GM23248 (cell line): Measurements from ENCODE around the gene AGAP2.

Experiments
- EZH2 ChIP-seq: fragments of 200-600 bp; sonication (generic); IDR thresholded peaks from 2 replicates; pipeline ENCODE4 v1.6.1; 2018; ENCODE audit warnings: antibody characterized with exemption, mild to moderate bottlenecking; ENCODE audit not compliant: insufficient read depth, poor library complexity, severe bottlenecking
- EZH2phosphoT487 ChIP-seq: fragments of 200-600 bp; sonication (generic); IDR thresholded peaks from 2 replicates; pipeline ENCODE4 v1.6.1; 2018; ENCODE audit warnings: antibody characterized with exemption, moderate library complexity, mild to moderate bottlenecking, low read depth; ENCODE audit not compliant: insufficient read depth

- no peak for TF ChIP-seq EZH2phosphoT487
- TF ChIP-seq EZH2, result no peak
Measured at GRCh38 chr12:57725851-57726150, 12.7 kb downstream of the AGAP2 start.
